H1 (cell line): ENCODE measurements around the gene SPARCL1.

Source experiments
- CBX8 ChIP-seq: fragments of 300-800, 300-1000 bp; sonication (generic); IDR thresholded peaks from 2 replicates; pipeline ENCODE4 v1.7.1; 2016; ENCODE audit warnings: low read depth, low read length, borderline replicate concordance
- CTCF ChIP-seq, 3 experiments: IDR thresholded peaks; 1 replicate in 2 of 3; 2 replicates in 1 of 3; pipeline versions ENCODE4 v1.5.1 to v1.6.1; 2011; ENCODE audit warnings: low read length in 3 of 3, mild to moderate bottlenecking in 3 of 3, inconsistent platforms in 2 of 3, low read depth in 1 of 3, moderate library complexity in 1 of 3; ENCODE audit not compliant: insufficient read depth in 1 of 3; ENCODE audit errors: control extremely low read depth in 1 of 3
- HDAC2 ChIP-seq, 2 experiments: fragments of 300-600 bp in 1 of 2; sonication (generic) in 1 of 2; IDR thresholded peaks; 2 replicates each; pipeline ENCODE4 v1.6.1; 2011 to 2012; ENCODE audit warnings: low read depth in 2 of 2, low read length in 2 of 2, mild to moderate bottlenecking in 2 of 2, moderate library complexity in 2 of 2, borderline replicate concordance in 1 of 2, inconsistent platforms in 1 of 2
- TAF1 ChIP-seq: IDR thresholded peaks from 2 replicates; pipeline ENCODE4 v1.6.1; 2011; ENCODE audit warnings: mild to moderate bottlenecking, low read depth, low read length

DNA sequence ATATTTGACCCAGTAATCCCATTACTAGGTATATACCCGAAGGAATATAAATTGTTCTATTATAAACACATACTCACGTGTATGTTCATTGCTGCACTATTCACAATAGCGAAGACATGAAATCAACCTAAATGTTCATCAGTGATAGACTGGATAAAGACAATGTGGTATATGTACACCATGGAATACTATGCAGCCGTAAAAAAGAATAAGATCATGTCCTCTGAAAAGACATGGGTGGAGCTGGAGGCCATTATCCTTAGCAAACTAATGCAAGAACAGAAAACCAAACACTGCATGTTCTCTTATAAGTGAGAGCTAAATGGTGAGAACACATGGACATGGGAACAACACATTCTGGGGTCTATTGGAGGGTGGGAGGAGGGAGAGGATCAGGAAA is 70.3 kb downstream of the SPARCL1 start:
- TF ChIP-seq CTCF (IDR thresholded peaks at IDR 0.05; ENCODE audit: control extremely low read depth in 1 of 3, insufficient read depth in 1 of 3, low read depth in 1 of 3, low read length in 3 of 3), result no peak
- TF ChIP-seq TAF1, result no peak
- TF ChIP-seq CBX8, result no peak
- no peak for TF ChIP-seq HDAC2 (IDR thresholded peaks at IDR 0.05; ENCODE audit: borderline replicate concordance in 1 of 2, low read depth in 2 of 2, low read length in 2 of 2)
